ENCODE results near the gene NPAS3.

GRCh38 chr14:33406766-33407165 lies 468.1 kb downstream of the NPAS3 start:
- no peak for TF ChIP-seq CTCF (IDR thresholded peaks at IDR 0.05; ENCODE audit: extremely low read depth in 1 of 2, insufficient read depth in 1 of 2, low read depth in 1 of 2, low read length in 2 of 2)
- no peak for TF ChIP-seq POLR2A (IDR thresholded peaks at IDR 0.05; ENCODE audit: low read depth, low read length)
- no peak for TF ChIP-seq EZH2 (IDR thresholded peaks at IDR 0.05; ENCODE audit: borderline replicate concordance, low read depth, low read length, severe bottlenecking)
- TF ChIP-seq, protein P1, sequence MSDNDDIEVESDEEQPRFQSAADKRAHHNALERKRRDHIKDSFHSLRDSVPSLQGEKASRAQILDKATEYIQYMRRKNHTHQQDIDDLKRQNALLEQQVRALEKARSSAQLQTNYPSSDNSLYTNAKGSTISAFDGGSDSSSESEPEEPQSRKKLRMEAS (IDR thresholded peaks at IDR 0.05; ENCODE audit: insufficient read depth, insufficient read length), result no peak
- TF ChIP-seq MYC (IDR thresholded peaks at IDR 0.05; ENCODE audit: low read depth, low read length), result no peak
- TF ChIP-seq POLR2AphosphoS5 (IDR thresholded peaks at IDR 0.05; ENCODE audit: insufficient read depth, low read depth, low read length), result no peak
- TF ChIP-seq GATA2 (IDR thresholded peaks at IDR 0.05; ENCODE audit: insufficient read depth, insufficient read length, low read depth, low read length), result no peak
- no peak for TF ChIP-seq JUN (IDR thresholded peaks at IDR 0.05; ENCODE audit: borderline replicate concordance, insufficient read depth, insufficient read length, low read depth)
- no peak for TF ChIP-seq FOS (IDR thresholded peaks at IDR 0.05; ENCODE audit: borderline replicate concordance, insufficient read depth, low read length)

Measured in endothelial cell of umbilical vein (primary cell).